Stimulated activated CD4-positive, alpha-beta T cell treated with anti-CD3 and anti-CD28 coated beads, TNF-alpha, amount 100 ng/mL, for 24 hours (primary cell): ENCODE results near the gene ZFR2.
A peak's percentile ranks its signal among the peaks of the same experiment; 100 is the strongest.

ENCODE experiments used
- DNase-seq, 3 experiments: peaks; one replicate each; pipeline ENCODE4 v3.0.0-alpha.2; 2020; ENCODE audit warnings: low read depth in 3 of 3

ZFR2 gene

GRCh38 chr19:3788996-3789778 lies 79.7 kb downstream of the ZFR2 start:
- DNase-seq, result no peak

- DNase-seq, result peak in 1 of 3 experiments; percentile 33
These were observed 82.7 kb downstream of the ZFR2 start, which contains the start of gene MATK for GRCh38 chr19:3785938-3786824. Gene MATK (minus strand): TSS chr19:3786381. CDS start chr19:3785135, 1,246 bp downstream.

DNA sequence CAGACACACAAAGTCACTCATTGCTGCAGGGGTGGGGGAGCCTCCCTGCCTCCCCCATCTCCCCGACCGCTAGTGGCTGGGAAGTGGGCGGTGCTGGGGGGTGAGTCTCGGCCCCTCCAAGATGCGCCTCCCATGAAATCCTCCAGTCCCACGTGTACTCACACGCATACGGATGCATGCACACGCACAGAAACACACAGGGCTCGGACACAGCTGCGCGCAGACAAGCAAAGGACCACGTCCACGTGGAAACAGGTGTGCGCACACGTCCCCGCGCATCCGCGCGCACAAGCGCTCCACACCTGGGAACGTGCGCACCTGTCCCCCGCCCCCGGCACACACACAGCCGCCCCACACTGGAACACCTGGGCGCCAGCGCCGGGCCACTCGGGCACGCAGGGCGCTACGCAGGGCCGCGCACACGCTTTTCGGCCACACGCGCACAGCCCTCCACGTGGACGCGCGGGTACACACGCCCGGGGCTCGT lies 83.3 kb downstream of the ZFR2 start:
- DNase-seq, result peak in 1 of 3 experiments; percentile 49

GRCh38 chr19:3784607-3785450 lies 84.0 kb downstream of the ZFR2 start:
- DNase-seq, result no peak

- DNase-seq, result peak in 2 of 3 experiments; percentile 18 to 50
These were observed 84.9 kb downstream of the ZFR2 start for GRCh38 chr19:3783660-3784584.

DNA sequence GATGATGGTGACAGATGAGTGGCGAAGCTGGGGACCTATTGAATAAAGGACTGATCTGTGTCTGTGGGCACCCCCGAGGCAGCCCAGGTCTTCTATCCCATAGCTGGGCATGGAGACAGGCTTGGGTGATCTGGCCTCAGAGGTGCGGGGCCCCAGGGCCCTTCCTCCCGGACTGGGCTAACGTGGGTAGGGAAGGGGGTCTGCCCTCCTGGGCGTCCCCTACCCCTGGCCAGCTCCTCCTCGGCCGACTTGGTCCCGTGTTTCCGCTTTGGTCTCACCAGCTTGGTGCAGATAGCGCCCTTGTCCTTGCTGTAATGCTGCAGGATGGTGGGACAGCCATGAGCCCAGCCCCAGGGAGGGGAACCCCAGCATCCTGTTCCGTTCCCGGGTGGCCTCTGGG lies 85.9 kb downstream of the ZFR2 start:
- DNase-seq, result no peak

- no peak for DNase-seq
These were observed 86.5 kb downstream of the ZFR2 start for GRCh38 chr19:3782330-3782729.

DNA sequence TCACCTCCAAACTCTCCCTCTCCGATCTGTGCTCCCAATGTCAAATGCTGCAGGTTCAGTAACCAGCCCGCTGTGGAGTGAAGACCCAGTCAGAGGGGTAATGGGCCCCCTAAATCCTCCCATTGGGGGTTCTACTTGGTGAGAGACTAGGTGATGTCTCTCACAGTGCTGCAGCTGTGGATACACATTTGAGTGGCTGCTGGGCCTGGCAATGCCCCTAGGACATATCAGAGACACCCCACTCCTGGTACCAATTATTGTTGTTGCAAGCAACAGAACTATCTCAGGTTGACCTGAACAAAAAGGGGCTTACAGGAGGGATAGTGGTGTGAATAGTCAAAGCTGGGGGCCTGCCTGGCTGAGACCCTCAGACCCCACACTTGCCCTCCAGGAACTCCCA lies 87.2 kb downstream of the ZFR2 start:
- DNase-seq, result no peak

- DNase-seq, result no peak
These were observed 88.0 kb downstream of the ZFR2 start for GRCh38 chr19:3780786-3781304.

- no peak for DNase-seq
These were observed 89.7 kb downstream of the ZFR2 start for GRCh38 chr19:3778899-3779723.

GRCh38 chr19:3778104-3778867 lies 90.6 kb downstream of the ZFR2 start:
- DNase-seq, result no peak

DNA sequence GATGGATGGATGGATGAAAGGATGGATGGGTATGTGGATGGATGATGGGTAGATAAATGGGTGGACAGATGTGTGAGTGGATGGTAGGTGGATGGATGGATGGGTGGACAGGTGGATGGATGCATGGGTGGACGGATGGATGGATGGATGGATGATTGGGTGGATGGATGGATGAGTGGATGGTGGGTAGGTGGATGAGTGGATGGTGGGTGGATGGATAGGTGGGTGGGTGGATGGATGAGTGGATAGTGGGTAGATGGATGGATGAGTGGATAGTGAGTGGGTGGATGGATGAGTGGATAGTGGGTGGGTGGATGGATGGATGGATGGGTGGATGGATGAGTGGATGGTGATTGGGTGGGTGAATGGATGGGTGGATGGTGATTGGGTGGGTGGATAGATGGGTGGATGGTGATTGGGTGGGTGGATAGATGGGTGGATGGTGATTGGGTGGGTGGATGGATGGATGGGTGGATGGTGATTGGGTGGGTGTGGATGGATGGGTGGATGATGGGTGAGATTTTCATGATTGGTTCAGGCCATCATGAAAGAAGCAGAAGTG lies 92.3 kb downstream of the ZFR2 start:
- DNase-seq, result no peak

DNA sequence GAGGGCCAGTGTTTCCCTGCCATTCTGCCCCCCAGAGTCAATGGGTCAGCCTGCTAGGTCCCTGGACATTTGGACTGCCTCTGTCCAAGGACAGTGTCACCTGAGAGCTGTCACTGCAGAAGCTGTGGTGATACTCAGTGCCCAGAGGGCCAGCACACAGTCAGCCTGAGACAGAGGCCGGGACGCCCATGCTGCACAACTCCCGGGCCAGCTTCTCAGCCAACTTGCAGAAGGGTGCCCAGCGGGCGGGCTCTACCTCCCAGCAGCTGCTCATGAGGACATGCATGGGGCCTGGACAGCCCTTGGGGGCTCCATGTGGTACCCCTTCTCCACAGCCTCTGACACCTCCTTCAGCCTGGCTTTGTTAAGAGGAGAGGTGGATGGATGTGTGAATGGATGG lies 93.0 kb downstream of the ZFR2 start:
- no peak for DNase-seq

GRCh38 chr19:3775374-3775711 lies 93.5 kb downstream of the ZFR2 start:
- no peak for DNase-seq

- no peak for DNase-seq
These were observed 94.0 kb downstream of the ZFR2 start for GRCh38 chr19:3774621-3775373.

- DNase-seq, result no peak
These were observed 94.9 kb downstream of the ZFR2 start for GRCh38 chr19:3773814-3774515.

DNA sequence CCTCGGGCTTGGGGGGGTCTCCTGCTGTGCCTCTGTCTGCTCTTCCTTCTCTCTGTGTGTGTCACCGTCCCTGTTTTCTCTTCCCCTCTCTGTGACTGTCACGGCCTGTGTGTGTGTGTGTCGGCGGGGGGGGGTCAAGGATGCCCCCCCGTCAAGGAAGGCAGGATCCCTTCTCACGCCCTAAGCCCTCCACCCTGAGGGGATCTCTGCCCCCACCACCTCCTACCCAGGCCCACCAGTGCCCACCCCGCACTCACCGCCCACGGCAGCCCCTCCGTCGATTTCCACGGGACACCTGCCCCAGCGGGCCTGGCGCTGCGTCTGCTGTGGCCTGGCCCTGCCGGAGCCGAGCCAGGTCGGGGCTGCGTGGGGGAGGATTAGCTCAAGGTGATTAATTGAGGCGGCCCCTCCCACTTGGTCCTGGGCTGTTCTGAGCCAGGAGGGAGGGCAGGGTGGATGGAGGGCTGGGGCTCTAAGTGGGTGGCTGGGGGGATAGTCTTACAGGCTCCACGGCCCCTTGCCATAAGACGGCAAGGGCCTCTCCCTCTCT lies 96.9 kb downstream of the ZFR2 start, which contains the start of gene RAX2:
TSS of gene RAX2 (minus strand) at position 323 of the 550 bp plus-strand sequence. CDS start 486 bp downstream, outside the sequence.
- DNase-seq, result no peak
